ENCODE results near the gene MYCBPAP. TPM values are rescaled to one million over a fixed set of nuclear protein-coding genes. Genes with fewer than 3 reads are reported as not detected.

The MYCBPAP gene
- polyA plus RNA-seq, 3 donors, result not detected

- no peak overlapping the region for H3K4me3 Mint-ChIP-seq
- H3K4me1 Mint-ChIP-seq, result peaks cover 4% of the 10 kb centered on the region
- intact Hi-C loops (cut with micrococcal nuclease), result no loop called here
- peaks cover 0 to 9% of the 10 kb centered on the region in 2 donors for H3K36me3 Mint-ChIP-seq
- Histone ChIP-seq H4K20me1 (ENCODE audit: insufficient read depth, low read length) (no peaks in the 10 kb centered on the region), H3K4me2 (replicated peaks; ENCODE audit: extremely low read depth, low read length, poor library complexity, severe bottlenecking) (no peak overlapping the region), H3K4me1 (ENCODE audit: control insufficient read depth in 1 of 2, insufficient read depth in 2 of 2, low read length in 2 of 2) (no peaks in the 10 kb centered on the region), H3K4me3 (replicated peaks in 1 of 3; ENCODE audit: low read depth in 2 of 3, low read length in 3 of 3) (no peak overlapping the region), H3K79me2 (ENCODE audit: insufficient read depth, low read length) (no peaks in the 10 kb centered on the region), H3K9ac (ENCODE audit: insufficient read depth, low read length, poor library complexity, severe bottlenecking) (no peak overlapping the region), H3K9me3 (replicated peaks in 1 of 2; ENCODE audit: control insufficient read depth in 1 of 2, insufficient read depth in 1 of 2, low read length in 2 of 2) (no peaks in the 10 kb centered on the region), H3K27me3 (ENCODE audit: control insufficient read depth in 2 of 2, insufficient read depth in 2 of 2, low read length in 2 of 2) (no peaks in the 10 kb centered on the region), H3K36me3 (replicated peaks in 1 of 2; ENCODE audit: control insufficient read depth in 1 of 2, insufficient read depth in 2 of 2, low read length in 2 of 2) (no peaks in the 10 kb centered on the region), H2AFZ (ENCODE audit: insufficient read depth, low read depth, low read length, poor library complexity, severe bottlenecking) (no peak overlapping the region), H3K27ac (ENCODE audit: low read depth in 1 of 2, low read length in 2 of 2) (no peak overlapping the region)
- TF ChIP-seq, protein P1, sequence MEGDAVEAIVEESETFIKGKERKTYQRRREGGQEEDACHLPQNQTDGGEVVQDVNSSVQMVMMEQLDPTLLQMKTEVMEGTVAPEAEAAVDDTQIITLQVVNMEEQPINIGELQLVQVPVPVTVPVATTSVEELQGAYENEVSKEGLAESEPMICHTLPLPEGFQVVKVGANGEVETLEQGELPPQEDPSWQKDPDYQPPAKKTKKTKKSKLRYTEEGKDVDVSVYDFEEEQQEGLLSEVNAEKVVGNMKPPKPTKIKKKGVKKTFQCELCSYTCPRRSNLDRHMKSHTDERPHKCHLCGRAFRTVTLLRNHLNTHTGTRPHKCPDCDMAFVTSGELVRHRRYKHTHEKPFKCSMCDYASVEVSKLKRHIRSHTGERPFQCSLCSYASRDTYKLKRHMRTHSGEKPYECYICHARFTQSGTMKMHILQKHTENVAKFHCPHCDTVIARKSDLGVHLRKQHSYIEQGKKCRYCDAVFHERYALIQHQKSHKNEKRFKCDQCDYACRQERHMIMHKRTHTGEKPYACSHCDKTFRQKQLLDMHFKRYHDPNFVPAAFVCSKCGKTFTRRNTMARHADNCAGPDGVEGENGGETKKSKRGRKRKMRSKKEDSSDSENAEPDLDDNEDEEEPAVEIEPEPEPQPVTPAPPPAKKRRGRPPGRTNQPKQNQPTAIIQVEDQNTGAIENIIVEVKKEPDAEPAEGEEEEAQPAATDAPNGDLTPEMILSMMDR (IDR thresholded peaks at IDR 0.05), result no peak
- H3K27me3 Mint-ChIP-seq (ENCODE audit: low read depth in 3 of 3), result peaks cover 0 to 5% (median 2%) of the 10 kb centered on the region in 3 donors
- no peak overlapping the region for H3K27ac Mint-ChIP-seq
- WGBS (ENCODE audit: insufficient coverage), result 93% methylated on average over 5 of the region's 16 CpGs
- H3K9me3 Mint-ChIP-seq, result no peaks in the 10 kb centered on the region
- DNase-seq, result no peak
Measured at GRCh38 chr17:50458701-50459676, 49.2 kb upstream of the MYCBPAP start.

DNA sequence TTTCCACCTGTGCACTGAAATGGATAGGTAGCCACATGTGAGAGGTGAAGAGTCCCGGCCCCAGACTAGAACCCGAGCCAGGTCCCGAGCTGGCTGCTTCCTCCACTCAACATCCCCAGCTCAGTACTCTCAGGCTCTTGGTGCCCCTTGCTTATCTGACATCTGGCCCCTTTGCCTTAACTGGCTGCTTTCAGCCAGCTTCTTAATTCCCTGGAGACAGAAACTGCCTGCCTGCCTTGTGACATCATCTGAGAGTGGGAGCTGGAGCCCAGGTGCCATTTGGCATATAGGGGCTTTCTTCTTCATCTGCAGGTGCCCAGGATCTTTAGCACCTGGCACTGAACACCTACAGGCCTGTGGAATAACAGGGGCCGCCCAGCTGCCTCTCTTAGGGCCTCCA lies 48.5 kb upstream of the MYCBPAP start:
- Mint-ChIP-seq H3K4me1 (peaks cover 4% of the 10 kb centered on the region), H3K27ac (no peak overlapping the region), H3K9me3 (no peaks in the 10 kb centered on the region), H3K36me3 (peaks cover 0 to 6% of the 10 kb centered on the region in 2 donors), H3K4me3 (no peak overlapping the region), H3K27me3 (ENCODE audit: low read depth in 3 of 3) (peaks cover 1 to 7% (median 2%) of the 10 kb centered on the region in 3 donors)
- WGBS (ENCODE audit: insufficient coverage), result 100% methylated on average over 1 of the region's 4 CpGs
- intact Hi-C loops (cut with micrococcal nuclease), result no loop called here
- no peaks in the 10 kb centered on the region for H3K4me1 ChIP-seq (ENCODE audit: control insufficient read depth in 1 of 2, insufficient read depth in 2 of 2, low read length in 2 of 2)
- H3K79me2 ChIP-seq (ENCODE audit: insufficient read depth, low read length), result no peaks in the 10 kb centered on the region
- no peak overlapping the region for H2AFZ ChIP-seq (ENCODE audit: insufficient read depth, low read depth, low read length, poor library complexity, severe bottlenecking)
- H3K4me2 ChIP-seq (replicated peaks; ENCODE audit: extremely low read depth, low read length, poor library complexity, severe bottlenecking), result no peak overlapping the region
- H3K9ac ChIP-seq (ENCODE audit: insufficient read depth, low read length, poor library complexity, severe bottlenecking), result no peak overlapping the region
- no peaks in the 10 kb centered on the region for H3K36me3 ChIP-seq (replicated peaks in 1 of 2; ENCODE audit: control insufficient read depth in 1 of 2, insufficient read depth in 2 of 2, low read length in 2 of 2)
- TF ChIP-seq, protein P1 (IDR thresholded peaks at IDR 0.05), result no peak
- no peak for DNase-seq
- H3K9me3 ChIP-seq (replicated peaks in 1 of 2; ENCODE audit: control insufficient read depth in 1 of 2, insufficient read depth in 1 of 2, low read length in 2 of 2), result no peaks in the 10 kb centered on the region
- no peak overlapping the region for H3K4me3 ChIP-seq (replicated peaks in 1 of 3; ENCODE audit: low read depth in 2 of 3, low read length in 3 of 3)
- H4K20me1 ChIP-seq (ENCODE audit: insufficient read depth, low read length), result no peaks in the 10 kb centered on the region
- no peaks in the 10 kb centered on the region for H3K27me3 ChIP-seq (ENCODE audit: control insufficient read depth in 2 of 2, insufficient read depth in 2 of 2, low read length in 2 of 2)
- no peak overlapping the region for H3K27ac ChIP-seq (ENCODE audit: low read depth in 1 of 2, low read length in 2 of 2)
